ENCODE measurements around the gene PAM.
A peak's percentile ranks its signal among the peaks of the same experiment; 100 is the strongest.

Gene PAM

DNA sequence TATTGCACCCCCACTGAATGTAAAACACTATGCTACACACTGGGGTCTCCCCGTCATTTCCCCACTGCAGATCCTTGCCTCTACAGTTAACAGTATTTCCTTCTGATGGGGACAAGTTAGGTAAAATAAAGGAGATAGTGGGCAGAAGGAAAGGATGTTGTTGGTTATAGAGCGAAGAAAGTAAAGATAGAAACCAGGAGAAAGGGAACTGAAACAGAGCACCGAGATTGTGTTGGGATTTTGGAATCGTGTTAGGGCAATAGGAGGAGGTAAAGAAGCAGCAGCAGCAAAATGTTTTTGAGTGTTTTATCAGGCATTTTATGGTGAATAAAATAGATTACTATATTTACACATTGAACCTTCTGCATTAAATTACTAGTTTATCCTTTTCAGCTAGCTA lies 60.0 kb downstream of the PAM start:
- no peak for DNase-seq (ENCODE audit: low spot score)

DNA sequence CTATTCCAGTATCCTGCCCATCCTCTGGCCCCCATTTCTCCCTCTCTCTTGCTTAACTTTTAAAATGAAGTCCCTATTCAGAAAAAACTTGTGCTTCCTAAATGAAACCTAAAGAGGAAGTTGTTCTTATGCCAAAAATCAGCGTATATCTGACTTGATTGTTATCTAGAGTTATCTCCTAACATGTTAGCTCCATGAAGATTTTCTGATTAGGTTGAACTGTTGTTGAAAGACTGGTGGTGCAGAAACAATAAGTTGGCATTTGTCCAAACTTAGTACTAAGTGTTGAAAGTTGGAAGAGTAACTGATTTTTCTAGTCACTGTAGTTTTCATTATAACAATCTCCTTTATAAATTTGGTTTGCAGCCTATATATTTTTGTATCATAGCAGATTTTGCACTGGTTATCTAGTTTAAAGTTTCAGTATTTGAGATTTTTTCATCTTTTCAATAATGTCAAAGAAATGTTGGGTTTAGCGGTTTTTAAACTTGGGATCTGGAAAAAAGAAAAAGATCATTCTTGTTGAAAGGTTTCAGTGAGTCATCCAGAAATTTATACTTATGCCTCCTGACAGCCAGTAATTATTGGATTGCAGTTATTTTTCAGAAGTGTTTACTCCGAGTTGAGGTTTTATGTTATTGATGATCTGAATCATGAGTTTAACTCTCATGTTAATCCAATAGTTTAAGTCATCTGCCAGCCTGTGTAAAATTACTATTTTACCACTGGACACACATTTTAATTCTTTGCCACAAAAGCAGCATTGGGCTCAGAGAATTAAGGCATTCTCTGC lies 60.6 kb downstream of the PAM start:
- no peak for DNase-seq (ENCODE audit: low spot score)

DNA sequence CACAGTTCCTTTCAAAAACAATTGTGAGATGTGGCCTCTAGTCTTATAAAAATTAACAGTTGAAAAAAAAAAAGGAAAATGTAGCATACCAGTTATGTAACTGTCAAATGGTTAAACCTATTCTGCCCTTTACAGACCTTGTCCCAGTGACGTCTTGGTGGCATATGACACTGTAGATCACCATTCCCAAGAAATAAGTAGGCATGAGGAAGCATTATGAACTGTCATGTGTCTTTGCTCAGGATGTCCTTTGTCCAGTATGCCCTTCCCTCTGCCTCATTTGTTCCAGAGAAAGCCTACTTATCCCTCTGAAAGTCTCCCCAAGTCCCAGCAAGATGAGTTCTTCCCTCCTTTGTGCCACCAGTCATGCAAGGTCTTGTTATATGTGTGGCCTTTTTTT lies 63.2 kb downstream of the PAM start:
- no peak for DNase-seq (ENCODE audit: low spot score)

DNA sequence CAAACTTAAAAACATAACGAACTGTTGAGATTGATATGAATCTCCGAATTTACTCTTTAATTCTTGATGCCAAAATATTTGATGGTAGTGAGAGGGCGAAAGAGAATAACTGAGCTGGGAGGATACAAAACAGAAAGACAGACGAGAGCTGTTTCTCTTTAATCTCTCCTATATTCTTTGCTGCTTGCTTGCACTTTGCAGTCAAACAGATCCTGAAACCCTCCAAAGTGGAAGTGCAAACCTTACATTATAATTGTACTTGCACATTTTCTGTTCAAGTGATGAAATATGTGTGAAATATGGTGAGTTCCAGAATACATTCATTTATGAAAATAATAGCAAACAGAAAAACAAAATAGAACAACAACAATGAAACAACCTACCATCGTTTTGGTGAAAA lies 63.8 kb downstream of the PAM start:
- DNase-seq (ENCODE audit: low spot score), result no peak

DNA sequence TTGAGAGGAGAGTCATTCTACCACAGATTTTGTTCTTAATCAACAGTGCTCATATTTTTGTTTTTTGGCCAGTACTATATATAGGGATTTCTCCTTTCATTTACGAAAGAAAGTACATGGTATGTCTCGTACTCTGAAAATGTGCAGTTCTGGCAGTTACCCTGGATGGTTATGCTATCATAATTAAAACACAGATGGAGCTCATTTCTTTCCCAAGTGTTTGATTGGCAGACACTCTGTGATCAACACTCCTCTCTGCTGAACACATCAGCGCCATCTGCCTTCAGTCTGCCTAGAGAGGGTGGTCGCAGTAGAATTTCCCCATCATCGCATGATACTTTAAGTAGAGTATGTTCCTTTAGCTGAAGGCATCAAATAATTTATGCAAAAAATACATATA lies 64.5 kb downstream of the PAM start:
- DNase-seq (ENCODE audit: low spot score), result no peak

DNA sequence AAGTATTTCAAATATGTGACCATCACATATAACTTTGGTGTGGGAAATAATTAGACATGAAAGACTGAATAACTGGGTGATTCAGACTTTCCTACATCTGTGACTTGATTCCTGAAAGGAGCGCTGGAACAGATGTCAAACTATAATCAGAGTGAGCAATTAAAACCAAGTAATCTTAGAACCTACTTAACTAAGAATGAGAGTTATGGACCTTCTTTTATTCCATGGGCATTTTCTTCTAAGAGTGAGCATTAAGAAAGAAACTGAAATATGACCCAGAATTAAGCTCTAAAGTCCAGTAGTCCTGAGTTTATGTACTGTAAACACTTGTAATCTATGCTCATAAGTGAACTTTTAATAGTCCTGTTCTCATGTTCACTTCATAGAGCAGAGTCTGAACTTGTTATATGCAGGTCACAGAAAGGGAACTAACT lies 68.4 kb downstream of the PAM start:
- DNase-seq (ENCODE audit: low spot score), result no peak

DNA sequence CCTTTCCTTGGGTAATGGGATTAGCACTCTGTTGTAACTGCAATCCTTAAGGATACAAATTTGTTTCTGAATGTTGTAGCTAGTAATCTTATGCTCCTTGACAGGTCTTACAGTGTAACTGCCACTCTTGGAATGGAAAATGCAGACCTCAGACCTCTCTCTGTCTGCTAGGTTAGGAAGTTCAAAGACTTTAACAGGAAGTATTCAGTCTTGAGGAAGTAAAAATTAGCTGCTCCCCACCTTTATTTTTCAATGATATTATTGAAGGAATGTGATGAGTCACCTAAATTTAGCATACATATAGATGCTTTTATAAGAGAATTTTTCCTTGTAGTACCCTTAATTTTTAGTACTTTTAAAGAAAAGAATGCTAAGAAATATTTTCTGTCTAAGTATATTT lies 71.5 kb downstream of the PAM start:
- no peak for DNase-seq (ENCODE audit: low spot score)

DNA sequence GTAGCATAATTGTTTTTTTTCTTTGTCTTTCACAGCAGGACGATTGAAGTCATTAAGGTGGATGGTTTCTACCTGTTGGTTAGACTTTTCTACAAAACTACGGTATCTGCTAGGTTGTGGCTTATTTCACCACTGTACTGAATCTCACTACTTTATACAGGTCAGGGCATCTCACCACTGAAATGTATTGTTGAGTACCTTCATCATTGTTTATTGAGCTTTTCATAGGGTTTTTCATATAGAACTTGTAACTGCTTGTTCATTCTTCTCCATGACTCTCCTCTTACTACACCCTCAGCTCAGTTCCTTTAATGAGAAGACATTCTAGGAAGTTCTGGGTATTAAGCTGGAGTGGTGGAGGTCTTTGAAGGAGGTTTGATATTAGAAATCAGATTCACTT lies 75.1 kb downstream of the PAM start:
- DNase-seq (ENCODE audit: low spot score), result no peak

DNA sequence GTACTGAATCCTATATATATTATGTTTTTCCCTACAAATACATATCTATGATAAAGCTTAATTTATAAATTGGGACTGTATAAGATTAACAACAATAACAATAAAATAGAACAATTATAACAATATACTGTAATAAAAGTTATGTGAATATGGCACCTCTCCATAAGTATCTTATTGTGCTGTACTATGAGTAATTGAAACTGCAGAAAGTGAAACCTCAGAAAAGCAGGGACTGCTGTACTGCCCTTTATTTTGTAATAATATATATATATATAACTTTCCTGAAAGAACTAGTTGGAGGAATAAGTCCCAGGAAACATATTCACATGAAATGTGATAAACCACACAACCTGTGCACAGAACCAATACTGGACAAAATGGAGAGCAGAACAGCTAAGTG lies 77.3 kb downstream of the PAM start:
- DNase-seq (ENCODE audit: low spot score), result no peak

DNA sequence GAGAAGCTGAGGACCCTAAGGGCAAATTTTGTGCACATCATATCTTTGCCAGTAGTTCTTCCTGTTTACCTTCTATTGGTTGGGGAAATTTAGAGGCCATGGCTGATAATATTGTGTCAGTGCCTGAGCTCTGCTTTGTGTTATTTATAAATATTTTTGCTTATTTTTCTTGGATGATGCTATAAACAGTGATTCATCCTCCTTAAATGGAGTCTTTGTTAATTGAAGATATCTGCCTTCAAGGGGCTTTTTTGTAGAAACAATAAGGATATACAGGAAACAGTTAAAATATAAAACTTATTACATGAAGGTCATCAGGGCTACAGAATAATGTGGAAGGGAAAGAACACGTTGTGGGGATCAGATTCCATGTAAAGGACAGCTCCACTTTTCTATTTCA lies 78.0 kb downstream of the PAM start:
- DNase-seq (ENCODE audit: low spot score), result no peak

DNA sequence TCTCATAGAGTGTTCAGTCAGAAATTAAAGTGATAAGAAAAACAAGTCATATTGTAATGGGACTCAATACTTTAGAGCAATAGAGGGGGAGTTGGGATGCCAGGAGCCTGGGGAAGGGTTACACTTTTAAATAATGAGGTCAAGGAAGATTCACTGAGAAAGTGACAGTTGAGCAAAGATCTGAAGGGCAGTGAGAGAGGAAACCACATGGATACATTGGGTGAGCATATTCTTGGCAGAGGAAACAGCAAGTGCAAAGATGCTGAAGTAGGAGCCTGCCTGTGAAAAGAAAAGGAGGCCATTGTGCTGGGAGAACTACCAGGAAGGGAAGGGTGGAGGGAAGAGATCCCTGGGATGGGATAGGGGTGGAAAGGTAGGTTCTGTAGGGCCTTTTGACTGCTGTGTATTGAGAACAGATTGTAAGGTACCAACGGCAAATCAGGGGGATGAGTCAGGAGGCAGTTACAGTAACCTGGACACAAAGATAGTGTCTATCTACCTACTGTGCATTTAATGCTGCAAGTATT lies 79.4 kb downstream of the PAM start:
- no peak for DNase-seq (ENCODE audit: low spot score)

DNA sequence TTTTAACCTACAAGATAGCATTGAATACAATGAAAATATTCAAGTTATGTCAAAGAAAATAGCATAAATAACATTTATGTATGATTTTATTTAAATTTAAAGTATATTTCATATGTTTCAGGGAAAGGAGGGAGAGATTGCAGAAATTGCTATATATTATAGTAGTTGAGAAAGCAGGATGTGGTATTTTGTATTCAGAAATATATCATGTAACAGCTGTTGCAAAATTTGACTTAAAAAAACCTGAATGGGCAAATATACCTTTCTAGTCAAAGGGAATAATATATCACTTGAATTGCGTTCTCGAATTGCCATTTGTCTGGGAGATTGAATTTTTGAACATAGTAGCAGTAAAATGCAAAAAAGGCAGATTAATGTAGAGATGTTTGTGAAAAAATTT lies 80.6 kb downstream of the PAM start:
- DNase-seq (ENCODE audit: low spot score), result no peak

DNA sequence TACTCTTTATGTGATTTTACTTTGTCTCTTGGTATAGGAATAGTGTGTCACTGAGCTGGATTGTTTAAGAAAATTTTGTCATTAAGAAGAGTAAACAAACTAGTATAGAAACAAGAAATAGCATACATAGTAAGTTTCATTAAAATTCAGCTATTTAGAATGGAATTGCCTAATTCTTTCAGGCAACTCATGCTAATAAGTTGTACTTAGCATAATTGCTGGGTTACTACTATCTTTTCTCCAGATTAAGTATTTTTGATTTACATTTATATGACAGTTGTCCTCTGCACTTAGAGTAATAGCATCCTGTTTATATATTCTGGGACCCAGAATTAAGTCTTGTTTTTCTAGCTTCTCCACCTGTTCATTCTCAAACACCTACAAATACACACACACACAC lies 85.9 kb downstream of the PAM start:
- no peak for DNase-seq (ENCODE audit: low spot score)

DNA sequence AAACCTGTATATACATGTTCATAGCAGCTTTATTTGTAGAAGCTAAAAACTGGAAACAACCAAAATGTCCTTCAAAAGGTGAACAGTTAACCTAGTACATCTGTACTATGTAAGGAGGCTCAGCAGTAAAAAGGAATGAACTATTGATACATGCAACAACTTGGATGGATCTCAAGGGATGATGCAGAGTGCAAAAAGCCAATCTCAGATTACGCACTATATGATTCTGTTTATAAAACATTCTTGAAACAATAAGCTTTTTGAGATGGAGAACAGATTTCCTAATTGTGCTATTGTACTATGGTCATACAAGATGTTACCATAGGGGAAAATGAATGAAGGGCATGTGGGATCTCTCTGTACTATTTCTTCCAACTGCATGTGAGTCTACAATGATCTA lies 88.9 kb downstream of the PAM start:
- DNase-seq (ENCODE audit: low spot score), result no peak

DNA sequence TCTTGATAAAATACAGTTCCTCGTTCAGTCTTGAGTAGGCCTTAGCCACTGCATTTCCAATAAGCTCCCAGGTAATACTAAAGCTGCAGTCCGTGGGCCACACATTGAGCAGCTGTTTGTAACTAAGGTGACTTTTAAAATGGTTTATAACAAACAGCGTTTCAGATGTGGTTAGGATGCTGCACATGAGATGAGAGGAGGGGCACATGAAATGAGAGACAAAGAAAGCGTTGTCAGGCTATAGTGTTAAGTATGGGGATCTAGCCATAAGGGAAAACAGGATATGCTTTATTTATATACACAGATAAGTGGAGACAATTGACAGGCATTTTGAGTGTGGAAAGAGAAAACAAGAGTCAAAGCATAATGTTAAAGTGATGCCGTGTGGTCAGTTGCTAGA lies 89.9 kb downstream of the PAM start:
- DNase-seq (ENCODE audit: low spot score), result no peak

DNA sequence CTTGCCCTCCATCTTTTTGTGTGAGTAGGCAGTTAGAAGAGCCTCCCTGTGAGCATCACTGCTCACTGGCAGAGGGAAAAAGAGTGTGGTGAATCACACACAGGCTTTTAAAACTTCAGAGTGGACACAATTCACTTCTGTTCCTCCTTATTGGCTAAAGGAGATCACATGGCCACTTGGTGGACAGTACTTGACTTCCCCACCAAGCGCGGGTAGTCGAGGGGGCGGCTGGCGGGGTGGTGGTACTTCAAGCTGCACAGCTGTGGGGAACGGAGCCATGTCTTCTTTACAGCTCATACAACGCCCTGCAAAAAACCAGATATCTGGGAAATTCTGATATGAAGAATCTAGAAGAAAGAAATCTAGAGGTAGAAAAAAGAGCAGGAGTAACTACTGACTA lies 95.4 kb downstream of the PAM start:
- DNase-seq (ENCODE audit: low spot score), result no peak

DNA sequence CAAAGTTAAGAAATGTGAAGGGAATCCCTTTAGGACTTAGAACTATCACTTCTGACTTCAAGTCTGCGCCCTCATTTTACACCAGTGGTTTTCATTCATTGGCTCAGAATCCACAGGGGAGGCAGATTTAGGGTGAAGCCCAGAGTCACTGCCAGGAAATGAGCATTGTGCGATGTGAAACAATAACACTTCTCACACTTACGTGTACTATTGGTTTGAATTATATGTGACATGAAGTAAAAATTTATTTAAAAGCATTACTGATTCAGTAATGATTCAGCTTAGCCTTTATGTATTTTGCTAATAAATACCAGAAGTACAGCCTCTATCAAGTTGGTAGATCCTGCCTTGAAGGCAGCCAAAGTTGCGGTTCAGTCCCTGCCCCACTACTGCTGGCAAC lies 98.6 kb downstream of the PAM start:
- DNase-seq (ENCODE audit: low spot score), result peak; percentile 46

DNA sequence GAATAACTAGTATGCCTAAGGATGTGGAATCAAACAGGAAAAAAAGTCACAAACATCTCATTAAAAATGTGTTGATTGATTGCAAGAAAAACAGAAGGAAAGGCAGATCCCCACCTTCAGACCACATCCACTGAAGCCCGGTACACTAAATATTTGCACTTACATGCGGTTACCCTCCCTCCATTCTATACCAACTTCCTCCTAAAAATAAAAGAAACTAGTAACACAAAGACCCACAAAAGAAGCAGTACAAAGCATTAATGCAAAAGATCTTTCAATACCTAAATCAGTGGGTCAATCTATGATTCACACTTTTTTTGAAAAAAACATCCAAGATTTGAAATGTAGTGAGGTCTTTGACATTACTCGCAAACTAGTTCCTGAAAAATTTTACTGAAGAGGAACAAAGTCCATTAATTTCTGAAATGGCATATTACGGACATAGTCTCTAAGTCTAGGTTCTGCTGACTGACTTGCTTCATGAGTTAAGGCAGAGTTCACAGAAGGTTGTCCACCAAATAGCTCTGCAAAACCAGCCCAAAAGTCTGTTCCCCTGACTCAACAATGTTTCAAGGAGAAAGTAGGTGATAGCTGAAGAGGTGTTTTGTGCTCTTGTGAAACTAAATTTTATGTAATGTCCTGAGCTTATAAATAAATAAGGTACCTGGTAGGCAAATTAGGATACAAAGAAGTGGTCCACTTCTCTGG lies 100.7 kb downstream of the PAM start:
- DNase-seq (ENCODE audit: low spot score), result no peak

DNA sequence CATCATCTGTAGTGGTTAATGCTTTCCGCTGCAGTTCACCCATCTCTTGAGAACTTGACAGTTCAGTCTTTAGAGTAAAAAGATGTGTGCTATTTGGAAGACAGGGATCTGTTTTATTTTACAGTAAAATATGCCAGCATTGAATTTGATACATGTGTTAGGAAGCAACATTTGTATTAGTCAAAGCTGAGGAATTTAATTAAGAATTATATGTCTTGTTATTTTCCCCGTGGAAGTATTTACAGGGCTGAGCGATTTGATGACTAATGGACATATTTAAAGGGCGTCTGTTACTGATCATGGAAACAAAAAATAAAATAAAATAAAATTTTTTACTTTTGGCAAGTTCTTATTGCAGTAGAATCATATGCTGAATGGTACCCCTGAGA lies 101.3 kb downstream of the PAM start:
- no peak for DNase-seq (ENCODE audit: low spot score)

DNA sequence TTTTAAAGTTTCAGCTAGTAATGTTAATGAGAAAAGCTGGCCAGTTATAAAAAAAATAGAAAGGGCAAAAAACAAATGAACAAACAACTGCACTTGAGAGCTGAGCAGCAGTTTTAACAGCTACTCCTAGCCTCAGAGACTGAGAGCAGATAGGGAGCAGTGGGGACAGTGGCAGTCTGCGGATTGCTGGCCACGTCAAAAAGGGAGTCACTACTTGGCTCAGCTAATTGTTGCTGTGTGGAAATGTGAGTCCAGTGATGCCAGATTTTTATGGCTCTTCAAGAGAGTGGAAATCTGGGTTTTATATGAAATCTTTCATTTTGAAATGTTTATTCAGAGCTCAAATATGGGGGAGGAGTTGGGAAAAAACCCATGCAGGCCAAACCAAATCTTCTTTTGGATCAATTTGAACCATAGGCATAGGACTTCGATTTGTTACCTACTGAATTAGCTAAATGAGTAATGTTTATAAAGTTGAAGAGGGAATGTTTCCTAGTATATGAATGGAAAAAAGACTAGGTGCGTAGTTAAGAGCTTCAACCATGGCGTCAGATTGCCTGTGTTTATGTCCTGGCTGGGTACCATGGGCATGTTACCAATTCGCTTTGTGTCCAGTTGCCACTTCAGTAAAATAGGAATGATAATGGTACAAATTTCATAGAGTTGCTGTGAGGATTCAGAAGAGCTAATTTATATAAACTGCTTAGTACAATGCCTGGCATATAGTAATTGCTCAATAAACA lies 102.1 kb downstream of the PAM start:
- DNase-seq (ENCODE audit: low spot score), result no peak

DNA sequence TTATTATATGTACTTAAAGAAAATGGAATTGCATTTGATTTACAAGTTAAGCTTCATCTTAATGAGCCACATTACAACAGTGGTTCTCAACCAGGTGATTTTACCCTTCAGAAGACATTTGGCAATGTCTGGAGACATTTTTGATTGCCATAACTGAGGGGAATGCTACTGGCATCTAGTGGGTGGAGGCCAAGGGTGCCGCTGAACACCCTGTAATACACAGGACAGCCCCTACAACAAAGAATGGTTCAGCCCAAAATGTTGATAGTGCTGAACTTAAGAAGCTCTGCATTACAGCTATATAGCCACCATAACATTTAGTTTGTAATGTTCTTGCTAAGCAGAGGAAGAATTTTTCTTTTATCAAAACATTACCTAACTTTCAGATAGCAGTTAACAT lies 103.1 kb downstream of the PAM start:
- DNase-seq (ENCODE audit: low spot score), result no peak

DNA sequence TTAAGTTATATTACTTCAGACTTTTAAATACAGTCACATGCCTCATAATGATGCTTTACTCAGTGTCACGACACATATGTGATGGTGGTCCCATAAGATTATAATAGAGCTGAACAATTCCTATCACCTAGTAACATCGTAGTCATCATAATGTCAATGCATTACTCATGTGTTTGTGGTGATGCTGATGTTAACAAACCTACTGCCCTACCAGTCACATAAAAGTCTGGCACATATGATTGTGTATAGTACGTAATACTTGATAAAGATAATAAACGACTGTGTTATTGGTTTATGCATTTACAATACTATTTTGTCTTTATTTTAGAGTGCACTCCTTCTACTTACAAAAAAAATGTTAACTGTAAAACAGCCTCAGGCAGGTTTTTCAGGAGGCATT lies 103.7 kb downstream of the PAM start:
- no peak for DNase-seq (ENCODE audit: low spot score)

DNA sequence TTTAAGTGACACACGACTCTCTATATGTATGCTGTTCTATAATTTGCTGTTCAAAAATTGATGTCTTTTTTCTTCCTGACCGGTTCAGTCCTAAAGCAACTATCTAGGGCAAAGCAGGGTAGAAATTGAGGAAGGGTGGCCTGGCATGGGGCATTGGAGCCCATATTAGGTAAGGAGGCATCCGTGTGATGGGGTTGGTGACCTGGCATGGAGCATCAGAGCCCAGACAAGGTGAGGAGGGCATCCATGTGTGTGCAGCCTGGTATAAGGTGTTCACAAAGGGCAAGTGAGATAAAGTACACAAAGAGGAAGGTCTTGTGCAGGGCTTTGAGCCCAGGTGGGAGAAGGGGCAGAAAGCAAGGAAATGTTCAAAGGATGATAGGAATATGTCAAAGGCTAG lies 104.9 kb downstream of the PAM start:
- DNase-seq (ENCODE audit: low spot score), result no peak
